IMR-90 (cell line): Measurements from ENCODE around the gene ETV7. TPM values are rescaled to one million over a fixed set of nuclear protein-coding genes. Genes with fewer than 3 reads are reported as not detected.
A peak's percentile ranks its signal among the peaks of the same experiment; 100 is the strongest.

Source experiments
- ATAC-seq: fragments of 200-7000 bp; cut with Tn5 transposase; 2 replicates; pipeline ENCODE4 v1.9.1; 2020; ENCODE audit warnings: low read depth, mild to moderate bottlenecking, moderate library complexity
- BruUV-seq: library from RNA; stranded (reverse); fragments of 400-500 nt; replicated peaks from 2 replicates; lab custom pipeline; 2021; lab: Mats Ljungman, UMichigan
- CTCF ChIA-PET: fragments of 300-600 bp; formaldehyde crosslinking; extraction: SDS; loops from one replicate; lab custom pipeline; 2021; ENCODE audit warnings: antibody characterized with exemption; lab: Yijun Ruan, JAX
- POLR2A ChIA-PET: fragments of 300-600 bp; sonication (Branson Sonifier 250); formaldehyde crosslinking; loops from one replicate; lab custom pipeline; 2022; ENCODE audit warnings: antibody characterized with exemption; ENCODE audit not compliant: unreplicated experiment; lab: Charles Lee
- DNase-seq: peaks from one replicate; pipeline ENCODE4 v3.0.0; 2013
- H2AFZ ChIP-seq: replicated peaks from 2 replicates; pipeline ENCODE3; 2013; ENCODE audit warnings: low read length, mild to moderate bottlenecking; ENCODE audit not compliant: poor library complexity
- H2AK5ac ChIP-seq: 2 replicates; pipeline ENCODE4 v1.6.1; 2013; ENCODE audit warnings: low read depth, low read length, inconsistent platforms
- H2AK9ac ChIP-seq: replicated peaks from 2 replicates; pipeline ENCODE3; 2013; ENCODE audit warnings: mild to moderate bottlenecking, low read depth, low read length, moderate library complexity; ENCODE audit not compliant: poor library complexity
- H2BK120ac ChIP-seq: 2 replicates; pipeline ENCODE4 v1.6.1; 2013; ENCODE audit warnings: low read depth, low read length, inconsistent platforms
- H2BK15ac ChIP-seq: 3 replicates; pipeline ENCODE4 v1.6.1; 2013; ENCODE audit warnings: low read depth, low read length, inconsistent platforms
- H2BK20ac ChIP-seq: 2 replicates; pipeline ENCODE4 v1.6.1; 2013; ENCODE audit warnings: low read depth, mild to moderate bottlenecking, inconsistent platforms, low read length, moderate library complexity
- H2BK5ac ChIP-seq: 2 replicates; pipeline ENCODE4 v1.6.1; 2013; ENCODE audit warnings: mild to moderate bottlenecking, low read depth, low read length, inconsistent platforms; ENCODE audit not compliant: poor library complexity, severe bottlenecking
- H3K14ac ChIP-seq: replicated peaks from 2 replicates; pipeline ENCODE4 v1.6.1; 2013; ENCODE audit warnings: low read depth, low read length, inconsistent platforms
- H3K18ac ChIP-seq: 2 replicates; pipeline ENCODE4 v1.6.1; 2013; ENCODE audit warnings: low read depth, low read length, control low read depth
- H3K23ac ChIP-seq: 2 replicates; pipeline ENCODE4 v1.6.1; 2013; ENCODE audit warnings: low read depth, low read length, inconsistent platforms
- H3K27ac ChIP-seq: 2 replicates; pipeline ENCODE4 v1.5.1; 2013; ENCODE audit warnings: mild to moderate bottlenecking, control low read depth, low read length; ENCODE audit not compliant: insufficient read depth
- H3K27me3 ChIP-seq: 2 replicates; pipeline ENCODE4 v1.6.1; 2013; ENCODE audit warnings: low read length; ENCODE audit not compliant: control insufficient read depth, insufficient read depth
- H3K36me3 ChIP-seq: 2 replicates; pipeline ENCODE4 v1.6.1; 2013; ENCODE audit warnings: low read length, mixed read lengths; ENCODE audit not compliant: control insufficient read depth, insufficient read depth
- H3K4ac ChIP-seq: 2 replicates; pipeline ENCODE4 v1.6.1; 2013; ENCODE audit warnings: low read depth, low read length, inconsistent platforms
- H3K4me1 ChIP-seq: 2 replicates; pipeline ENCODE4 v1.6.1; 2013; ENCODE audit warnings: low read length, mixed read lengths; ENCODE audit not compliant: control insufficient read depth, insufficient read depth
- H3K4me2 ChIP-seq: 2 replicates; pipeline ENCODE4 v1.6.1; 2013; ENCODE audit warnings: low read depth, mild to moderate bottlenecking, control low read depth, low read length, moderate library complexity
- H3K4me3 ChIP-seq: 2 replicates; pipeline ENCODE4 v1.5.1; 2013; ENCODE audit warnings: low read depth, mild to moderate bottlenecking, control low read depth, low read length, moderate library complexity; ENCODE audit not compliant: insufficient read depth
- H3K56ac ChIP-seq: 2 replicates; pipeline ENCODE4 v1.6.1; 2013; ENCODE audit warnings: low read length, inconsistent platforms; ENCODE audit not compliant: insufficient read depth; ENCODE audit errors: extremely low read depth
- H3K79me1 ChIP-seq, 2 experiments: 2 replicates each; pipeline ENCODE4 v1.6.1; 2013; ENCODE audit warnings: low read length in 2 of 2, inconsistent platforms in 1 of 2, low read depth in 1 of 2
- H3K9ac ChIP-seq: 2 replicates; pipeline ENCODE4 v1.6.1; 2013; ENCODE audit warnings: low read depth, low read length, control low read depth
- H3K9me1 ChIP-seq: 2 replicates; pipeline ENCODE4 v1.6.1; 2013; ENCODE audit warnings: low read length, inconsistent platforms; ENCODE audit not compliant: insufficient read depth
- H3K9me3 ChIP-seq: 2 replicates; pipeline ENCODE4 v1.6.1; 2013; ENCODE audit warnings: low read length; ENCODE audit not compliant: control insufficient read depth, insufficient read depth
- H4K20me1 ChIP-seq: 2 replicates; pipeline ENCODE4 v1.6.1; 2013; ENCODE audit warnings: low read length, inconsistent platforms; ENCODE audit not compliant: insufficient read depth
- H4K5ac ChIP-seq: 2 replicates; pipeline ENCODE4 v1.6.1; 2013; ENCODE audit warnings: mild to moderate bottlenecking, low read depth, low read length, control low read depth
- H4K8ac ChIP-seq, 2 experiments: 2 replicates each; pipeline ENCODE4 v1.6.1; 2013; ENCODE audit warnings: low read depth in 2 of 2, low read length in 2 of 2, control low read depth in 1 of 2, inconsistent platforms in 1 of 2
- H4K91ac ChIP-seq: 2 replicates; pipeline ENCODE4 v1.6.1; 2013; ENCODE audit warnings: low read depth, low read length, inconsistent platforms; ENCODE audit not compliant: insufficient read depth
- BHLHE40 ChIP-seq: fragments of 150-350 bp; IDR thresholded peaks from 2 replicates; pipeline ENCODE4 v1.6.1; 2016; ENCODE audit warnings: mild to moderate bottlenecking, low read depth, low read length
- CHD1 ChIP-seq: IDR thresholded peaks from 2 replicates; pipeline ENCODE4 v1.6.1; 2012; ENCODE audit warnings: low read depth, low read length, improper control_type of control experiment
- FOS ChIP-seq: fragments of 150-350 bp; IDR thresholded peaks from 2 replicates; pipeline ENCODE4 v1.6.1; 2016; ENCODE audit warnings: low read depth, low read length
- MAFK ChIP-seq: IDR thresholded peaks from 2 replicates; pipeline ENCODE4 v1.6.1; 2012; ENCODE audit warnings: low read depth, low read length, improper control_type of control experiment
- MAZ ChIP-seq: IDR thresholded peaks from 2 replicates; pipeline ENCODE4 v1.6.1; 2012; ENCODE audit warnings: low read depth, mild to moderate bottlenecking, low read length, improper control_type of control experiment, moderate library complexity, borderline replicate concordance
- MXI1 ChIP-seq: IDR thresholded peaks from 2 replicates; pipeline ENCODE4 v1.6.1; 2012; ENCODE audit warnings: low read depth, mild to moderate bottlenecking, low read length, moderate library complexity, borderline replicate concordance
- NFE2L2 ChIP-seq: fragments of 150-350 bp; IDR thresholded peaks from 2 replicates; pipeline ENCODE4 v1.6.1; 2016; ENCODE audit warnings: low read depth, mild to moderate bottlenecking, low read length
- RAD21 ChIP-seq: IDR thresholded peaks from 2 replicates; pipeline ENCODE4 v1.6.1; 2012; ENCODE audit warnings: low read length, improper control_type of control experiment
- RCOR1 ChIP-seq: IDR thresholded peaks from 2 replicates; pipeline ENCODE4 v1.6.1; 2012; ENCODE audit warnings: mild to moderate bottlenecking, low read length, improper control_type of control experiment; ENCODE audit not compliant: insufficient replicate concordance
- RFX5 ChIP-seq: IDR thresholded peaks from 2 replicates; pipeline ENCODE4 v1.8.0; 2012; ENCODE audit warnings: low read depth, mild to moderate bottlenecking, low read length, moderate library complexity
- SMC3 ChIP-seq: fragments of 150-350 bp; IDR thresholded peaks from 2 replicates; pipeline ENCODE4 v1.6.1; 2016; ENCODE audit warnings: low read depth, mild to moderate bottlenecking, antibody characterized with exemption, low read length, moderate library complexity
- USF2 ChIP-seq: fragments of 150-350 bp; IDR thresholded peaks from 2 replicates; pipeline ENCODE4 v1.6.1; 2017; ENCODE audit warnings: mild to moderate bottlenecking, antibody characterized with exemption, low read length, low read depth
- WGBS, 2 experiments: methylation state at CpG; one replicate each; pipeline versions ENCODE4 v1.1.5 to v1.1.7; 2013; ENCODE audit warnings: missing lambda C conversion rate in 2 of 2; ENCODE audit not compliant: insufficient read length in 1 of 2; ENCODE audit errors: extremely low coverage in 2 of 2; 5-methylcytosine and 5-hydroxymethylcytosine counted together
- dilution Hi-C: fragments of 300-500 bp; cut with HindIII; formaldehyde crosslinking; loops from one replicate; pipeline ENCODE4 v1.14.3; 2018; ENCODE audit warnings: low sequenced_read_pairs; ENCODE audit not compliant: unreplicated experiment
- in situ Hi-C: fragments of 300-500 bp; cut with MboI; formaldehyde crosslinking; loops from 3 replicates; pipeline ENCODE4 v1.14.3; 2019; ENCODE audit warnings: low sequenced_read_pairs, inconsistent platforms, mixed read lengths
- intact Hi-C: fragments of 100-400 bp; cut with micrococcal nuclease; formaldehyde crosslinking; loops from 2 replicates; pipeline ENCODE4 v1.10.0; 2022
- polyA plus RNA-seq, 3 experiments: library from polyadenylated mRNA; depleted of rRNA; stranded (reverse); fragments of >200 nt; gene quantifications; 2 replicates each; pipeline ENCODE4 v1.2.3, GENCODE V29; 2012; ENCODE audit warnings: low replicate concordance in 1 of 3
- total RNA-seq: library from RNA; depleted of rRNA; stranded (reverse); fragments of >200 nt; gene quantifications from 2 replicates; pipeline ENCODE4 v1.2.3, GENCODE V29; 2012
- TF ChIP-seq, protein P1 (sequence below): conservative IDR thresholded peaks from 2 replicates; pipeline ENCODE4 v1.5.1; 2012; ENCODE audit warnings: mild to moderate bottlenecking, low read depth, low read length, improper control_type of control experiment
- TF ChIP-seq, protein P2 (sequence below): fragments of 150-350 bp; IDR thresholded peaks from 2 replicates; pipeline ENCODE4 v1.6.1; 2016; ENCODE audit warnings: low read depth, mild to moderate bottlenecking, low read length, moderate library complexity, borderline replicate concordance

Gene ETV7
- total and polyA plus RNA-seq, 2 of the 4 experiments (the other 2 are of a cell fraction), result 0.17 to 0.18 TPM

DNA sequence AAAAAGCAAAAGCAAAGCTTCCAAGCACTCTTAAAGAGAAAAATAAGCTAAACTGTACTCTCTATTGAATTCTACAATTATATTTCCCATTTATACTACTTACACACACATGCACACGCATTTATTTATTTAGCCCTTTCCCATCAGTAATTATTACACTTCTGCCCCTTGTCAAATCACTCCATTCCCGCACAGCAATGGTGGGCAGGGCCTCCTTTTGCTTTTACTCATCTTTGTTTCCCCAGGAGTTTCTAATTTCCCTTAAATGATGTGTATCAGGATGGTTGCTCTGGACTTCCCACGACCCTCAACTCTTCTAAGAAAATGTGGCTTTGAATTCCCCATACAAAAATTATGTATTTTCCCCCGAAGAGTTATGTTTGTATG, 35.2 kb upstream of the ETV7 start:
- intact Hi-C loops (loop anchor here (1.0 to 5.0 kb wide), 3 partner anchors 19 to 260 kb away; no protein-coding TSS in a partner anchor), in situ Hi-C loops (no loop called here), dilution Hi-C loops (no loop called here)
- no TSS peak for BruUV-seq
- H3K36me3 ChIP-seq, result no peaks in the 10 kb centered on the region
- H2BK20ac ChIP-seq, result no peak overlapping the region
- no peaks in the 10 kb centered on the region for H3K9me3 ChIP-seq
- H3K4me2 ChIP-seq, result peak overlapping the region; percentile 84
- no peak overlapping the region for H2AK9ac ChIP-seq
- no peak overlapping the region for H4K5ac ChIP-seq
- H3K18ac ChIP-seq, result no peak overlapping the region
- peak overlapping the region in 1 of 2 experiments; percentile 14; a peak in 2 of 4 replicates for H4K8ac ChIP-seq
- H3K9me1 ChIP-seq, result 0 out of 2 replicates have a peak, but pooled peaks cover 6% of the 10 kb centered on the region
- peaks cover 0 to 5% of the 10 kb centered on the region in 2 experiments; a peak in 2 of 4 replicates for H3K79me1 ChIP-seq
- no peak for TF ChIP-seq SMC3
- TF ChIP-seq RFX5, result no peak
- TF ChIP-seq, protein P1, sequence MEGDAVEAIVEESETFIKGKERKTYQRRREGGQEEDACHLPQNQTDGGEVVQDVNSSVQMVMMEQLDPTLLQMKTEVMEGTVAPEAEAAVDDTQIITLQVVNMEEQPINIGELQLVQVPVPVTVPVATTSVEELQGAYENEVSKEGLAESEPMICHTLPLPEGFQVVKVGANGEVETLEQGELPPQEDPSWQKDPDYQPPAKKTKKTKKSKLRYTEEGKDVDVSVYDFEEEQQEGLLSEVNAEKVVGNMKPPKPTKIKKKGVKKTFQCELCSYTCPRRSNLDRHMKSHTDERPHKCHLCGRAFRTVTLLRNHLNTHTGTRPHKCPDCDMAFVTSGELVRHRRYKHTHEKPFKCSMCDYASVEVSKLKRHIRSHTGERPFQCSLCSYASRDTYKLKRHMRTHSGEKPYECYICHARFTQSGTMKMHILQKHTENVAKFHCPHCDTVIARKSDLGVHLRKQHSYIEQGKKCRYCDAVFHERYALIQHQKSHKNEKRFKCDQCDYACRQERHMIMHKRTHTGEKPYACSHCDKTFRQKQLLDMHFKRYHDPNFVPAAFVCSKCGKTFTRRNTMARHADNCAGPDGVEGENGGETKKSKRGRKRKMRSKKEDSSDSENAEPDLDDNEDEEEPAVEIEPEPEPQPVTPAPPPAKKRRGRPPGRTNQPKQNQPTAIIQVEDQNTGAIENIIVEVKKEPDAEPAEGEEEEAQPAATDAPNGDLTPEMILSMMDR, result no peak
- TF ChIP-seq FOS, result no peak
- TF ChIP-seq USF2, result no peak
- TF ChIP-seq MXI1, result no peak
- TF ChIP-seq NFE2L2, result no peak
- no peak for TF ChIP-seq MAFK
- TF ChIP-seq RAD21, result no peak
- TF ChIP-seq CHD1, result no peak
- TF ChIP-seq BHLHE40, result no peak
- TF ChIP-seq, protein P2, sequence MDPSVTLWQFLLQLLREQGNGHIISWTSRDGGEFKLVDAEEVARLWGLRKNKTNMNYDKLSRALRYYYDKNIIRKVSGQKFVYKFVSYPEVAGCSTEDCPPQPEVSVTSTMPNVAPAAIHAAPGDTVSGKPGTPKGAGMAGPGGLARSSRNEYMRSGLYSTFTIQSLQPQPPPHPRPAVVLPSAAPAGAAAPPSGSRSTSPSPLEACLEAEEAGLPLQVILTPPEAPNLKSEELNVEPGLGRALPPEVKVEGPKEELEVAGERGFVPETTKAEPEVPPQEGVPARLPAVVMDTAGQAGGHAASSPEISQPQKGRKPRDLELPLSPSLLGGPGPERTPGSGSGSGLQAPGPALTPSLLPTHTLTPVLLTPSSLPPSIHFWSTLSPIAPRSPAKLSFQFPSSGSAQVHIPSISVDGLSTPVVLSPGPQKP, result no peak
- TF ChIP-seq MAZ, result no peak
- TF ChIP-seq RCOR1, result no peak
- ATAC-seq (no peak), DNase-seq (no peak)
- H3K4me1 ChIP-seq, result no peaks in the 10 kb centered on the region; the same call in 1 of the 2 replicates
- POLR2A ChIA-PET, result interaction anchor here (1.0 kb wide), 1 partner anchor 21 kb away, joined by 3 read pairs; no protein-coding TSS in a partner anchor
- 17 to 100% methylated on average over 1 of the region's 4 CpGs for WGBS, 2 experiments
- CTCF ChIA-PET, result interaction anchor here (1.0 kb wide), 1 partner anchor 10 kb away, joined by 4 read pairs; no protein-coding TSS in a partner anchor
- peak overlapping the region; percentile 7; the same call in 1 of the 2 replicates for H3K56ac ChIP-seq
- H3K23ac ChIP-seq, result peak overlapping the region; percentile 6; the same call in 1 of the 2 replicates
- no peak overlapping the region; the same call in 1 of the 2 replicates for H3K4ac ChIP-seq
- peak overlapping the region; percentile 98 for H2AFZ ChIP-seq
- H2BK120ac ChIP-seq, result peak overlapping the region; percentile 2; the same call in 1 of the 2 replicates
- H4K91ac ChIP-seq, result no peak overlapping the region
- peak overlapping the region; percentile 56; the same call in 1 of the 2 replicates for H3K9ac ChIP-seq
- H2AK5ac ChIP-seq, result no peak overlapping the region
- H2BK5ac ChIP-seq, result peak overlapping the region; percentile 1
- peak overlapping the region; percentile 3; the same call in 1 of the 2 replicates for H3K14ac ChIP-seq
- H3K27ac ChIP-seq, result peak overlapping the region; percentile 15; the same call in 1 of the 2 replicates
- H3K4me3 ChIP-seq, result peak overlapping the region; percentile 51
- no peaks in the 10 kb centered on the region for H4K20me1 ChIP-seq
- H3K27me3 ChIP-seq, result no peaks in the 10 kb centered on the region
- peak overlapping the region; percentile 6; the same call in 1 of the 3 replicates for H2BK15ac ChIP-seq
